Measurements from ENCODE around the gene YRDC. TPM values are rescaled to one million over a fixed set of nuclear protein-coding genes. Genes with fewer than 3 reads are reported as not detected.

The YRDC gene
- total and polyA plus RNA-seq, 9 of the 15 experiments (the other 6 are each of a cell fraction or from before 2014, with no cell fraction given), result 11.1 to 58.5 (median 49.8) TPM

DNA sequence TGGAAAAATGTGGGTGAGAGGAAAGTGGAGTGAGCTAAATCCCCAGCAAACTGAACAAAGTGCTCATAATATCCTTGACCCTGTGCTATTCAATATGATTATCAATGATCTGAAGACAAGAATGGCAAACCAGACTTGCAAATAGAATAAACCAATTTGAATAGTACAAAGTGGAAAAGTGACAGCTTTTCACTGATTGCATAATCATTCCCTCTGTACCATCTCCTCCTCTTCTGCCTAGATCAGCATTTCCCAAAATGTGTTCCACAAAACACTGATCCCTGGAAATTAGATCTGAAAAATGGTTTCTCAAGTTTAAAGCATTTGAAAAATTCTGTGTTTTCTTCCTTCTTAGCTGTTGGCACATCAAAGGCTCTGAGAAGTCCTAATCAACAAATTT lies 43.3 kb upstream of the YRDC start:
- DNase-seq (ENCODE audit: extremely low read depth in 1 of 4, low spot score in 3 of 4), result no peak
- Histone ChIP-seq H3K27me3 (ENCODE audit: control insufficient read depth in 2 of 2, insufficient read depth in 2 of 2, low read length in 2 of 2) (no peaks in the 10 kb centered on the region), H3K36me3 (ENCODE audit: control insufficient read depth, insufficient read depth, low read length) (peaks cover 36% of the 10 kb centered on the region; the same call in 2 of the 3 replicates), H3K9ac (ENCODE audit: insufficient read depth in 1 of 2, low read depth in 2 of 2, low read length in 2 of 2) (no peak overlapping the region), H3K9me3 (replicated peaks; ENCODE audit: control insufficient read depth, insufficient read depth, low read depth, low read length) (no peaks in the 10 kb centered on the region), H3K4me2 (ENCODE audit: insufficient read depth, low read length) (no peak overlapping the region), H3K27ac (ENCODE audit: extremely low read depth, low read depth, low read length) (no peak overlapping the region), H3K4me1 (replicated peaks in 1 of 2; ENCODE audit: control insufficient read depth in 2 of 2, insufficient read depth in 2 of 2, low read length in 2 of 2) (peaks cover 6 to 22% of the 10 kb centered on the region in 2 experiments; a peak in 4 of 5 replicates), H3K79me2 (ENCODE audit: control insufficient read depth, insufficient read depth, low read length) (peaks cover 56% of the 10 kb centered on the region), H4K20me1 (replicated peaks; ENCODE audit: control insufficient read depth, insufficient read depth, low read length) (0 out of 2 replicates have a peak, but pooled peaks cover 7% of the 10 kb centered on the region), H2AFZ (ENCODE audit: low read depth, low read length) (no peak overlapping the region), H3K9me1 (ENCODE audit: control insufficient read depth, insufficient read depth, low read length) (no peaks in the 10 kb centered on the region), H3K4me3 (no peak overlapping the region)
- TF ChIP-seq ZNF512 (tag; IDR thresholded peaks at IDR 0.05) (no peak), FOS (IDR thresholded peaks at IDR 0.05; ENCODE audit: extremely low read depth, insufficient read length) (no peak), SAFB2 (IDR thresholded peaks at IDR 0.05; ENCODE audit: borderline replicate concordance, low read depth, low read length, severe bottlenecking) (no peak), ZNF766 (CRISPR knock-in tag; conservative IDR thresholded peaks at IDR 0.05) (no peak), LARP7 (IDR thresholded peaks at IDR 0.05) (no peak), ZNF239 (CRISPR knock-in tag; IDR thresholded peaks at IDR 0.05) (no peak), ZNF75A (CRISPR knock-in tag; IDR thresholded peaks at IDR 0.05) (no peak), ZNF699 (CRISPR knock-in tag; IDR thresholded peaks at IDR 0.05; ENCODE audit: insufficient replicate concordance) (no peak), BRCA1 (IDR thresholded peaks at IDR 0.05) (no peak), BRCA1 (CRISPR knock-in tag; IDR thresholded peaks at IDR 0.05) (no peak), CBFA2T2 (conservative IDR thresholded peaks at IDR 0.05) (no peak), CEBPG (CRISPR knock-in tag; IDR thresholded peaks at IDR 0.05) (0 out of 2 replicates have a peak, but pooled peaks have one; percentile 17), CEBPG (tag; conservative IDR thresholded peaks at IDR 0.05 in 1 of 2, IDR thresholded peaks at IDR 0.05 in 1 of 2) (peak; percentile 72 to 78), RNF2 (IDR thresholded peaks at IDR 0.05) (no peak), XRCC3 (IDR thresholded peaks at IDR 0.05) (no peak), SOX6 (IDR thresholded peaks at IDR 0.05) (no peak), E4F1 (CRISPR knock-in tag; IDR thresholded peaks at IDR 0.05; ENCODE audit: borderline replicate concordance) (no peak), CEBPB (tag; IDR thresholded peaks at IDR 0.05) (peak; percentile 80)
- TF ChIP-seq, protein P1, sequence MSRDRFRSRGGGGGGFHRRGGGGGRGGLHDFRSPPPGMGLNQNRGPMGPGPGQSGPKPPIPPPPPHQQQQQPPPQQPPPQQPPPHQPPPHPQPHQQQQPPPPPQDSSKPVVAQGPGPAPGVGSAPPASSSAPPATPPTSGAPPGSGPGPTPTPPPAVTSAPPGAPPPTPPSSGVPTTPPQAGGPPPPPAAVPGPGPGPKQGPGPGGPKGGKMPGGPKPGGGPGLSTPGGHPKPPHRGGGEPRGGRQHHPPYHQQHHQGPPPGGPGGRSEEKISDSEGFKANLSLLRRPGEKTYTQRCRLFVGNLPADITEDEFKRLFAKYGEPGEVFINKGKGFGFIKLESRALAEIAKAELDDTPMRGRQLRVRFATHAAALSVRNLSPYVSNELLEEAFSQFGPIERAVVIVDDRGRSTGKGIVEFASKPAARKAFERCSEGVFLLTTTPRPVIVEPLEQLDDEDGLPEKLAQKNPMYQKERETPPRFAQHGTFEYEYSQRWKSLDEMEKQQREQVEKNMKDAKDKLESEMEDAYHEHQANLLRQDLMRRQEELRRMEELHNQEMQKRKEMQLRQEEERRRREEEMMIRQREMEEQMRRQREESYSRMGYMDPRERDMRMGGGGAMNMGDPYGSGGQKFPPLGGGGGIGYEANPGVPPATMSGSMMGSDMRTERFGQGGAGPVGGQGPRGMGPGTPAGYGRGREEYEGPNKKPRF (IDR thresholded peaks at IDR 0.05; ENCODE audit: low read depth, low read length), result no peak
- in situ Hi-C loops (cut with MboI) (no loop called here), intact Hi-C loops (cut with micrococcal nuclease) (no loop called here)
- ChIA-PET CTCF (ENCODE audit: low intra/inter-chr PET ratio) (no interaction called here), POLR2A (interaction anchor here (0.6 to 1.4 kb wide), 7 partner anchors 8 to 283 kb away, joined by 3 to 7 read pairs (median 4); partner anchors contain the start of gene MTF1)
- ATAC-seq, result no peak
- no TSS peak for BruUV-seq (replicated peaks)
- FAIRE-seq, result no peak
